Omental fat pad (tissue), 4 donors: ENCODE measurements around the gene DCP1B. TPM values are rescaled to one million over a fixed set of nuclear protein-coding genes. Genes with fewer than 3 reads are reported as not detected.

ENCODE experiments used
- ATAC-seq: fragments of 150-250 bp; one replicate; pipeline ENCODE4 v1.9.1; 2016; ENCODE audit warnings: mild to moderate bottlenecking, moderate library complexity; ENCODE audit not compliant: low FRiP score
- DNase-seq: peaks from one replicate; pipeline ENCODE4 v3.0.0-alpha.2; 2019; ENCODE audit warnings: low spot score
- CTCF ChIP-seq, 3 donors: fragments of 450-650 bp; IDR thresholded peaks; one replicate each; pipeline ENCODE4 v1.5.1; 2016 to 2017; ENCODE audit warnings: antibody characterized with exemption in 3 of 3, mild to moderate bottlenecking in 3 of 3, moderate library complexity in 2 of 3
- total RNA-seq, 4 donors: library from RNA; depleted of rRNA; stranded (reverse); fragments of >200 nt; gene quantifications; one replicate each; pipeline ENCODE4 v1.1.0, GENCODE V29; 2016

Gene DCP1B
- total RNA-seq = 10 to 100 TPM in 2 of 4 donors, 1 to 10 TPM in 2; 7.2 to 19.2 (median 9.9) TPM

- DNase-seq (peak; percentile 84), ATAC-seq (peak; percentile 100)
- TF ChIP-seq CTCF (IDR thresholded peaks at IDR 0.05) = no peak
Observed at GRCh38 chr12:2004113-2004929, at the start of gene DCP1B. TSS of gene DCP1B (minus strand) at chr12:2004457. CDS start at chr12:2004431, 26 bp downstream.

GRCh38 chr12:2053691-2054090 is 49.4 kb upstream of the DCP1B start:
- no peak for TF ChIP-seq CTCF (IDR thresholded peaks at IDR 0.05)
- ATAC-seq = no peak
- DNase-seq = no peak

GRCh38 chr12:2052826-2053678 is 48.8 kb upstream of the DCP1B start, which contains the start of gene CACNA1C:
TSS of gene CACNA1C (plus strand) at chr12:2052987. CDS start at chr12:2053563, 576 bp downstream.
- ATAC-seq (peak; percentile 58), DNase-seq (no peak)
- TF ChIP-seq CTCF (IDR thresholded peaks at IDR 0.05) = no peak

GRCh38 chr12:2051700-2052621 is 47.7 kb upstream of the DCP1B start:
- TF ChIP-seq CTCF (IDR thresholded peaks at IDR 0.05) = no peak
- ATAC-seq (no peak), DNase-seq (no peak)

GRCh38 chr12:2049604-2050540 is 45.6 kb upstream of the DCP1B start:
- no peak for ATAC-seq
- no peak for TF ChIP-seq CTCF (IDR thresholded peaks at IDR 0.05)
- DNase-seq = no peak
